Thyroid gland (tissue), 4 donors: ENCODE data around the gene ANXA6. TPM values are rescaled to one million over a fixed set of nuclear protein-coding genes. Genes with fewer than 3 reads are reported as not detected.
A peak's percentile ranks its signal among the peaks of the same experiment; 100 is the strongest.

ENCODE experiments used
- DNase-seq, 2 donors: peaks; one replicate each; pipeline ENCODE4 v3.0.0-alpha.2; 2019
- H3K27ac ChIP-seq, 3 donors: fragments of 200-600 bp; sonication (generic); 1 replicate in 2 of 3; 2 replicates in 1 of 3; pipeline ENCODE4 v1.5.1; 2016 to 2019; ENCODE audit warnings: mild to moderate bottlenecking in 1 of 3, moderate library complexity in 1 of 3
- H3K27me3 ChIP-seq: fragments of 200-600 bp; sonication (generic); one replicate; pipeline ENCODE4 v1.5.1; 2019
- H3K36me3 ChIP-seq, 2 donors: fragments of 200-600 bp; sonication (generic); one replicate each; pipeline ENCODE4 v1.5.1; 2016 to 2019
- H3K4me1 ChIP-seq, 2 donors: fragments of 200-600 bp; sonication (generic); one replicate each; pipeline ENCODE4 v1.5.1; 2017 to 2019
- H3K4me3 ChIP-seq, 3 donors: fragments of 200-600 bp; sonication (generic); replicated peaks in 1 of 3; 1 replicate in 2 of 3; 2 replicates in 1 of 3; pipeline ENCODE4 v1.5.1; 2016; ENCODE audit warnings: mild to moderate bottlenecking in 1 of 3
- H3K9me3 ChIP-seq: fragments of 200-600 bp; sonication (generic); one replicate; pipeline ENCODE4 v1.5.1; 2017
- POLR2A ChIP-seq, 2 donors: fragments of 450-650 bp; IDR thresholded peaks; one replicate each; pipeline ENCODE4 v1.6.1; 2017; ENCODE audit warnings: antibody characterized with exemption in 2 of 2, mild to moderate bottlenecking in 2 of 2, moderate library complexity in 1 of 2
- WGBS, 2 donors: methylation state at CpG; one replicate each; pipeline ENCODE4 v1.1.5; 2017; 5-methylcytosine and 5-hydroxymethylcytosine counted together
- intact Hi-C: fragments of 100-400 bp; cut with DNase I; formaldehyde crosslinking; loops from one replicate; pipeline ENCODE4 v1.15.1; 2023
- total RNA-seq, 4 donors: library from RNA; depleted of rRNA; stranded (reverse); fragments of >200 nt; gene quantifications; one replicate each; pipeline ENCODE4 v1.2.3, GENCODE V29; 2016
- TF ChIP-seq, protein P1 (sequence below), 6 experiments: fragments of 200-600 bp in 3 of 6; fragments of 450-650 bp in 3 of 6; sonication (generic) in 3 of 6; IDR thresholded peaks; one replicate each; pipeline ENCODE4 v1.5.1; 2016 to 2019; ENCODE audit warnings: antibody characterized with exemption in 6 of 6, mild to moderate bottlenecking in 2 of 6, inconsistent platforms in 1 of 6, moderate library complexity in 1 of 6

ANXA6 gene
- total RNA-seq, 4 donors from 2014 or later = 122 to 283 (median 180) TPM

- 91 to 93% methylated on average over 3 of the region's 3 CpGs for WGBS, 2 donors
- no peak overlapping the region for H3K4me3 ChIP-seq
- peak overlapping the region in 2 of 3 donors; percentile 25 to 57 for H3K27ac ChIP-seq
- H3K27me3 ChIP-seq = no peaks in the 10 kb centered on the region
- DNase-seq = peak in 1 of 2 donors; percentile 54
- intact Hi-C loops = loop anchor here (5.0 kb wide), 1 partner anchor 113 kb away; no protein-coding TSS in a partner anchor
- no peak for TF ChIP-seq POLR2A (IDR thresholded peaks at IDR 0.05)
- TF ChIP-seq, protein P1, sequence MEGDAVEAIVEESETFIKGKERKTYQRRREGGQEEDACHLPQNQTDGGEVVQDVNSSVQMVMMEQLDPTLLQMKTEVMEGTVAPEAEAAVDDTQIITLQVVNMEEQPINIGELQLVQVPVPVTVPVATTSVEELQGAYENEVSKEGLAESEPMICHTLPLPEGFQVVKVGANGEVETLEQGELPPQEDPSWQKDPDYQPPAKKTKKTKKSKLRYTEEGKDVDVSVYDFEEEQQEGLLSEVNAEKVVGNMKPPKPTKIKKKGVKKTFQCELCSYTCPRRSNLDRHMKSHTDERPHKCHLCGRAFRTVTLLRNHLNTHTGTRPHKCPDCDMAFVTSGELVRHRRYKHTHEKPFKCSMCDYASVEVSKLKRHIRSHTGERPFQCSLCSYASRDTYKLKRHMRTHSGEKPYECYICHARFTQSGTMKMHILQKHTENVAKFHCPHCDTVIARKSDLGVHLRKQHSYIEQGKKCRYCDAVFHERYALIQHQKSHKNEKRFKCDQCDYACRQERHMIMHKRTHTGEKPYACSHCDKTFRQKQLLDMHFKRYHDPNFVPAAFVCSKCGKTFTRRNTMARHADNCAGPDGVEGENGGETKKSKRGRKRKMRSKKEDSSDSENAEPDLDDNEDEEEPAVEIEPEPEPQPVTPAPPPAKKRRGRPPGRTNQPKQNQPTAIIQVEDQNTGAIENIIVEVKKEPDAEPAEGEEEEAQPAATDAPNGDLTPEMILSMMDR (IDR thresholded peaks at IDR 0.05) = no peak
- peaks cover 20 to 41% of the 10 kb centered on the region in 2 donors for H3K4me1 ChIP-seq
- no peaks in the 10 kb centered on the region for H3K9me3 ChIP-seq
- H3K36me3 ChIP-seq = peaks cover 3 to 11% of the 10 kb centered on the region in 2 donors
These were observed 102.9 kb downstream of the ANXA6 start for GRCh38 chr5:151054709-151055108.

- Histone ChIP-seq H3K27me3 (no peaks in the 10 kb centered on the region), H3K9me3 (no peaks in the 10 kb centered on the region), H3K36me3 (peaks cover 11 to 18% of the 10 kb centered on the region in 2 donors), H3K4me3 (no peak overlapping the region), H3K27ac (peak overlapping the region in 2 of 3 donors; percentile 25 to 57), H3K4me1 (peaks cover 13 to 34% of the 10 kb centered on the region in 2 donors)
- no peak for DNase-seq
- intact Hi-C loops = loop anchor here (5.0 kb wide), 1 partner anchor 113 kb away; no protein-coding TSS in a partner anchor
- TF ChIP-seq, protein P1 (IDR thresholded peaks at IDR 0.05) = no peak
- no peak for TF ChIP-seq POLR2A (IDR thresholded peaks at IDR 0.05)
- WGBS, 2 donors = 96% methylated on average over 4 of the region's 4 CpGs
These were observed 103.7 kb downstream of the ANXA6 start for GRCh38 chr5:151053796-151054462.

- Histone ChIP-seq H3K4me3 (no peak overlapping the region), H3K4me1 (peaks cover 7 to 31% of the 10 kb centered on the region in 2 donors), H3K9me3 (no peaks in the 10 kb centered on the region), H3K36me3 (peaks cover 22 to 28% of the 10 kb centered on the region in 2 donors), H3K27ac (peak overlapping the region in 1 of 3 donors; percentile 62), H3K27me3 (no peaks in the 10 kb centered on the region)
- TF ChIP-seq POLR2A (IDR thresholded peaks at IDR 0.05) = no peak
- TF ChIP-seq, protein P1 (IDR thresholded peaks at IDR 0.05) = no peak
- WGBS, 2 donors = 90 to 91% methylated on average over 3 of the region's 3 CpGs
- DNase-seq = no peak
- intact Hi-C loops = loop anchor here (5.0 kb wide), 1 partner anchor 114 kb away; no protein-coding TSS in a partner anchor
These were observed 104.7 kb downstream of the ANXA6 start for GRCh38 chr5:151052836-151053235.

- TF ChIP-seq, protein P1 (IDR thresholded peaks at IDR 0.05) = peak in 1 of 6 experiments; percentile 7
- no peak for TF ChIP-seq POLR2A (IDR thresholded peaks at IDR 0.05)
- Histone ChIP-seq H3K27me3 (no peaks in the 10 kb centered on the region), H3K4me3 (no peak overlapping the region), H3K36me3 (peaks cover 28 to 30% of the 10 kb centered on the region in 2 donors), H3K4me1 (peaks cover 7 to 35% of the 10 kb centered on the region in 2 donors), H3K9me3 (no peaks in the 10 kb centered on the region), H3K27ac (peak overlapping the region in 2 of 3 donors; percentile 12 to 62)
- no peak for DNase-seq
- WGBS, 2 donors = 78 to 81% methylated on average over 9 to 10 of the region's 10 CpGs
- intact Hi-C loops = loop anchor here (2.0 to 5.0 kb wide), 2 partner anchors 67 to 115 kb away; no protein-coding TSS in a partner anchor
These were observed 105.5 kb downstream of the ANXA6 start for GRCh38 chr5:151051931-151052608.
